IMR-90 (cell line): ENCODE data around the gene CADM1. TPM values are rescaled to one million over a fixed set of nuclear protein-coding genes. Genes with fewer than 3 reads are reported as not detected.

ENCODE experiments used
- ATAC-seq: fragments of 200-7000 bp; cut with Tn5 transposase; 2 replicates; pipeline ENCODE4 v1.9.1; 2020; ENCODE audit warnings: low read depth, mild to moderate bottlenecking, moderate library complexity
- BruUV-seq: library from RNA; stranded (reverse); fragments of 400-500 nt; replicated peaks from 2 replicates; lab custom pipeline; 2021; lab: Mats Ljungman, UMichigan
- CTCF ChIA-PET: fragments of 300-600 bp; formaldehyde crosslinking; extraction: SDS; loops from one replicate; lab custom pipeline; 2021; ENCODE audit warnings: antibody characterized with exemption; lab: Yijun Ruan, JAX
- POLR2A ChIA-PET: fragments of 300-600 bp; sonication (Branson Sonifier 250); formaldehyde crosslinking; loops from one replicate; lab custom pipeline; 2022; ENCODE audit warnings: antibody characterized with exemption; ENCODE audit not compliant: unreplicated experiment; lab: Charles Lee
- DNase-seq: peaks from one replicate; pipeline ENCODE4 v3.0.0; 2013
- H2AFZ ChIP-seq: replicated peaks from 2 replicates; pipeline ENCODE3; 2013; ENCODE audit warnings: low read length, mild to moderate bottlenecking; ENCODE audit not compliant: poor library complexity
- H2AK5ac ChIP-seq: 2 replicates; pipeline ENCODE4 v1.6.1; 2013; ENCODE audit warnings: low read depth, low read length, inconsistent platforms
- H2AK9ac ChIP-seq: replicated peaks from 2 replicates; pipeline ENCODE3; 2013; ENCODE audit warnings: mild to moderate bottlenecking, low read depth, low read length, moderate library complexity; ENCODE audit not compliant: poor library complexity
- H2BK120ac ChIP-seq: 2 replicates; pipeline ENCODE4 v1.6.1; 2013; ENCODE audit warnings: low read depth, low read length, inconsistent platforms
- H2BK15ac ChIP-seq: 3 replicates; pipeline ENCODE4 v1.6.1; 2013; ENCODE audit warnings: low read depth, low read length, inconsistent platforms
- H2BK20ac ChIP-seq: 2 replicates; pipeline ENCODE4 v1.6.1; 2013; ENCODE audit warnings: low read depth, mild to moderate bottlenecking, inconsistent platforms, low read length, moderate library complexity
- H2BK5ac ChIP-seq: 2 replicates; pipeline ENCODE4 v1.6.1; 2013; ENCODE audit warnings: mild to moderate bottlenecking, low read depth, low read length, inconsistent platforms; ENCODE audit not compliant: poor library complexity, severe bottlenecking
- H3K14ac ChIP-seq: replicated peaks from 2 replicates; pipeline ENCODE4 v1.6.1; 2013; ENCODE audit warnings: low read depth, low read length, inconsistent platforms
- H3K18ac ChIP-seq: 2 replicates; pipeline ENCODE4 v1.6.1; 2013; ENCODE audit warnings: low read depth, low read length, control low read depth
- H3K23ac ChIP-seq: 2 replicates; pipeline ENCODE4 v1.6.1; 2013; ENCODE audit warnings: low read depth, low read length, inconsistent platforms
- H3K27ac ChIP-seq: 2 replicates; pipeline ENCODE4 v1.5.1; 2013; ENCODE audit warnings: mild to moderate bottlenecking, control low read depth, low read length; ENCODE audit not compliant: insufficient read depth
- H3K27me3 ChIP-seq: 2 replicates; pipeline ENCODE4 v1.6.1; 2013; ENCODE audit warnings: low read length; ENCODE audit not compliant: control insufficient read depth, insufficient read depth
- H3K36me3 ChIP-seq: 2 replicates; pipeline ENCODE4 v1.6.1; 2013; ENCODE audit warnings: low read length, mixed read lengths; ENCODE audit not compliant: control insufficient read depth, insufficient read depth
- H3K4ac ChIP-seq: 2 replicates; pipeline ENCODE4 v1.6.1; 2013; ENCODE audit warnings: low read depth, low read length, inconsistent platforms
- H3K4me1 ChIP-seq: 2 replicates; pipeline ENCODE4 v1.6.1; 2013; ENCODE audit warnings: low read length, mixed read lengths; ENCODE audit not compliant: control insufficient read depth, insufficient read depth
- H3K4me2 ChIP-seq: 2 replicates; pipeline ENCODE4 v1.6.1; 2013; ENCODE audit warnings: low read depth, mild to moderate bottlenecking, control low read depth, low read length, moderate library complexity
- H3K4me3 ChIP-seq: 2 replicates; pipeline ENCODE4 v1.5.1; 2013; ENCODE audit warnings: low read depth, mild to moderate bottlenecking, control low read depth, low read length, moderate library complexity; ENCODE audit not compliant: insufficient read depth
- H3K56ac ChIP-seq: 2 replicates; pipeline ENCODE4 v1.6.1; 2013; ENCODE audit warnings: low read length, inconsistent platforms; ENCODE audit not compliant: insufficient read depth; ENCODE audit errors: extremely low read depth
- H3K79me1 ChIP-seq, 2 experiments: 2 replicates each; pipeline ENCODE4 v1.6.1; 2013; ENCODE audit warnings: low read length in 2 of 2, inconsistent platforms in 1 of 2, low read depth in 1 of 2
- H3K9ac ChIP-seq: 2 replicates; pipeline ENCODE4 v1.6.1; 2013; ENCODE audit warnings: low read depth, low read length, control low read depth
- H3K9me1 ChIP-seq: 2 replicates; pipeline ENCODE4 v1.6.1; 2013; ENCODE audit warnings: low read length, inconsistent platforms; ENCODE audit not compliant: insufficient read depth
- H3K9me3 ChIP-seq: 2 replicates; pipeline ENCODE4 v1.6.1; 2013; ENCODE audit warnings: low read length; ENCODE audit not compliant: control insufficient read depth, insufficient read depth
- H4K20me1 ChIP-seq: 2 replicates; pipeline ENCODE4 v1.6.1; 2013; ENCODE audit warnings: low read length, inconsistent platforms; ENCODE audit not compliant: insufficient read depth
- H4K5ac ChIP-seq: 2 replicates; pipeline ENCODE4 v1.6.1; 2013; ENCODE audit warnings: mild to moderate bottlenecking, low read depth, low read length, control low read depth
- H4K8ac ChIP-seq, 2 experiments: 2 replicates each; pipeline ENCODE4 v1.6.1; 2013; ENCODE audit warnings: low read depth in 2 of 2, low read length in 2 of 2, control low read depth in 1 of 2, inconsistent platforms in 1 of 2
- H4K91ac ChIP-seq: 2 replicates; pipeline ENCODE4 v1.6.1; 2013; ENCODE audit warnings: low read depth, low read length, inconsistent platforms; ENCODE audit not compliant: insufficient read depth
- CHD1 ChIP-seq: IDR thresholded peaks from 2 replicates; pipeline ENCODE4 v1.6.1; 2012; ENCODE audit warnings: low read depth, low read length, improper control_type of control experiment
- CTCF ChIP-seq: conservative IDR thresholded peaks from 2 replicates; pipeline ENCODE4 v1.5.1; 2012; ENCODE audit warnings: mild to moderate bottlenecking, low read depth, low read length, improper control_type of control experiment
- ELK1 ChIP-seq: fragments of 150-350 bp; IDR thresholded peaks from 2 replicates; pipeline ENCODE4 v1.6.1; 2016; ENCODE audit warnings: low read depth, mild to moderate bottlenecking, low read length, moderate library complexity, borderline replicate concordance
- FOS ChIP-seq: fragments of 150-350 bp; IDR thresholded peaks from 2 replicates; pipeline ENCODE4 v1.6.1; 2016; ENCODE audit warnings: low read depth, low read length
- MXI1 ChIP-seq: IDR thresholded peaks from 2 replicates; pipeline ENCODE4 v1.6.1; 2012; ENCODE audit warnings: low read depth, mild to moderate bottlenecking, low read length, moderate library complexity, borderline replicate concordance
- POLR2A ChIP-seq: IDR thresholded peaks from 2 replicates; pipeline ENCODE4 v1.6.1; 2012; ENCODE audit warnings: mild to moderate bottlenecking, low read depth, low read length
- dilution Hi-C: fragments of 300-500 bp; cut with HindIII; formaldehyde crosslinking; loops from one replicate; pipeline ENCODE4 v1.14.3; 2018; ENCODE audit warnings: low sequenced_read_pairs; ENCODE audit not compliant: unreplicated experiment
- in situ Hi-C: fragments of 300-500 bp; cut with MboI; formaldehyde crosslinking; loops from 3 replicates; pipeline ENCODE4 v1.14.3; 2019; ENCODE audit warnings: low sequenced_read_pairs, inconsistent platforms, mixed read lengths
- intact Hi-C: fragments of 100-400 bp; cut with micrococcal nuclease; formaldehyde crosslinking; loops from 2 replicates; pipeline ENCODE4 v1.10.0; 2022
- polyA plus RNA-seq, 3 experiments: library from polyadenylated mRNA; depleted of rRNA; stranded (reverse); fragments of >200 nt; gene quantifications; 2 replicates each; pipeline ENCODE4 v1.2.3, GENCODE V29; 2012; ENCODE audit warnings: low replicate concordance in 1 of 3
- total RNA-seq: library from RNA; depleted of rRNA; stranded (reverse); fragments of >200 nt; gene quantifications from 2 replicates; pipeline ENCODE4 v1.2.3, GENCODE V29; 2012

The CADM1 gene
- total and polyA plus RNA-seq, 2 of the 4 experiments (the other 2 are of a cell fraction) = 28.8 to 77.1 TPM

- H3K4ac ChIP-seq = no peak overlapping the region
Measured at GRCh38 chr11:115271643-115272042, 232.6 kb downstream of the CADM1 start.

More at GRCh38 chr11:115271643-115272042, 232.6 kb downstream of the CADM1 start:
- Histone ChIP-seq H2AK9ac (no peak overlapping the region), H3K4me1 (no peaks in the 10 kb centered on the region), H3K79me1 (no peaks in the 10 kb centered on the region), H3K9me3 (no peaks in the 10 kb centered on the region), H3K18ac (no peak overlapping the region), H3K9me1 (no peaks in the 10 kb centered on the region), H4K5ac (no peak overlapping the region), H3K9ac (no peak overlapping the region), H2AFZ (no peak overlapping the region), H3K36me3 (no peaks in the 10 kb centered on the region), H2BK15ac (no peak overlapping the region), H3K56ac (no peak overlapping the region), H4K91ac (no peak overlapping the region), H3K27me3 (no peaks in the 10 kb centered on the region), H3K4me3 (no peak overlapping the region), H4K20me1 (no peaks in the 10 kb centered on the region), H4K8ac (no peak overlapping the region), H2AK5ac (no peak overlapping the region), H3K14ac (no peak overlapping the region), H3K27ac (no peak overlapping the region), H2BK120ac (no peak overlapping the region), H2BK20ac (no peak overlapping the region), H3K23ac (no peak overlapping the region), H3K4me2 (no peak overlapping the region), H2BK5ac (no peak overlapping the region)
- dilution Hi-C loops (no loop called here), in situ Hi-C loops (no loop called here), intact Hi-C loops (no loop called here)
- BruUV-seq = no TSS peak
- DNase-seq (no peak), ATAC-seq (no peak)
- TF ChIP-seq POLR2A (no peak), MXI1 (no peak), CTCF (no peak), ELK1 (no peak), FOS (no peak), CHD1 (no peak)
- ChIA-PET CTCF (interaction anchor here (0.7 kb wide), 1 partner anchor 109 kb away, joined by 4 read pairs; no protein-coding TSS in a partner anchor), POLR2A (no interaction called here)
